ENCODE measurements around the gene SLC2A4RG. TPM values are rescaled to one million over a fixed set of nuclear protein-coding genes. Genes with fewer than 3 reads are reported as not detected.

The SLC2A4RG gene
- total RNA-seq, 1 donor from 2014 or later = 195 TPM

DNA sequence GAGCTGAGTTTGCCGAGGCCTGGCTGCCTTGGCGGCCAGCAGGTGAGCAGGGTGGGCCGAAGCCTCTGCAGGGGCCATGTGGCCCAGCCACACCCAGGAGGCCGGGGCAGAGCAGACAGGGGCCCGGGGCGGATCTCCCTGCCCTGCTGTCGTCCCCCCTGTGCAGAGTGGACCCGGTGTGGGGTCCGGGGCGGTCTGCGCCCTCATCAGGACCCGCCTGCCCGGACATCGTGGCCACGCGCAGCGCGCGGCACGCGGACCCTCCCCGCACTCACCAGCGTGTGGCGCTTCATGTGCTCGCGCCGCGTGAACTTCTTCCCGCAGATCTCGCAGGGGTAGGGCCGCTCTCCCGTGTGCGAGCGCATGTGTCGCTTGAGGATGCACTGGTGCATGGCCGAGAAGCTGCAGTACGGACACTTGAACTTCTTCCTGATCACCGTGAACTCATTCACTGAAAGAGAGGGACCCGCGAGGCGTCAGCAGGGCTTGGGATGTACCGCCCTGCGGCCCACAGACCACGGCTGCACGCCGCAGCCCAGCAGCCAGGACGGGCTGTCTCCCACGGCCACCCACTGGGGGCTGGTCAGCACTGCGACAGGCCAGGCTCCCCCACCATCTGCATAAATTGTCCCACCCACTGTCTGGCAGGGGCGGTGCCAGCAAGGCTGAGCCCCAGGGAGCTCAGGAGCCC, 13.0 kb downstream of the SLC2A4RG start:
- DNase-seq (ENCODE audit: low spot score) = no peak
- ATAC-seq = no peak

DNA sequence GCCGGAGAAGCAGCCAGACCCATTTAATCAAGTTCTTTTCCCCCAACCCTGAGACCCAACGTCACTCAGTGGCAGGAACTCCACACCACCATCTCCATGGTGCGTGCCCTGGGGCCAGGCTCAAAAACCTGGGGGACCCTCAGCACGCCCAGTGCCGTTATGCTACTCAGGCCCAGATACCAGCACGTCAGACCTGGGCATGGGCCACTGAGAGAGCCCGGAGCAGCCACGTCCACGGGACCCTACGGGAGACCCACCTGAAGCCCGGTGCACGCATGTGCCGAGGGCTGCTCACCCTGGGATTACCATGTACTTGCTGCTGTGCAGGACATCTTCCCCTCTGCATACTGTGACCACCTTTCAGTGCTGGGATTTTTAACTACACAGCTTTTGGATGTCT, 13.8 kb downstream of the SLC2A4RG start:
- no peak for DNase-seq (ENCODE audit: low spot score)

DNA sequence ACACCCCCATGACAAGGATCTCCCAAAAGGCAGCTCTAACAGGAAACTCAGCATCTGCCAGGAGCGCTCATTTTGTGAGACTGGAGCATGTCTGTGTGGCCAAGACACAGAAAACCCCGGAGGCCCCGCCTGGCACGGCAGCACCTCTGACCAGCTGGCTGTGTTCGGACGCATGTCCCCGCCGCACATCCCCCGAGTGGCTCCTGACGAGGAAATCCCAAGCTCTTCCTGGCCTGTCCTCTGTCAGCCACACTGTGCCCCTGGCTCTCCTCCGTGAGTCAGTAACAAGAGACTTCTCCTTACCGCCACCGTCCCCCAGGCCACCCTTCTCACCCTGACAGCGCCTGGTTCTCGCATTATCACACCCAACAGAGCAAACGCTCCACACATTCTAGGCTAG, 14.4 kb downstream of the SLC2A4RG start:
- no peak for ATAC-seq
- DNase-seq (ENCODE audit: low spot score) = no peak

More for the DNA sequence above, 13.8 kb downstream of the SLC2A4RG start:
- ATAC-seq = no peak

DNA sequence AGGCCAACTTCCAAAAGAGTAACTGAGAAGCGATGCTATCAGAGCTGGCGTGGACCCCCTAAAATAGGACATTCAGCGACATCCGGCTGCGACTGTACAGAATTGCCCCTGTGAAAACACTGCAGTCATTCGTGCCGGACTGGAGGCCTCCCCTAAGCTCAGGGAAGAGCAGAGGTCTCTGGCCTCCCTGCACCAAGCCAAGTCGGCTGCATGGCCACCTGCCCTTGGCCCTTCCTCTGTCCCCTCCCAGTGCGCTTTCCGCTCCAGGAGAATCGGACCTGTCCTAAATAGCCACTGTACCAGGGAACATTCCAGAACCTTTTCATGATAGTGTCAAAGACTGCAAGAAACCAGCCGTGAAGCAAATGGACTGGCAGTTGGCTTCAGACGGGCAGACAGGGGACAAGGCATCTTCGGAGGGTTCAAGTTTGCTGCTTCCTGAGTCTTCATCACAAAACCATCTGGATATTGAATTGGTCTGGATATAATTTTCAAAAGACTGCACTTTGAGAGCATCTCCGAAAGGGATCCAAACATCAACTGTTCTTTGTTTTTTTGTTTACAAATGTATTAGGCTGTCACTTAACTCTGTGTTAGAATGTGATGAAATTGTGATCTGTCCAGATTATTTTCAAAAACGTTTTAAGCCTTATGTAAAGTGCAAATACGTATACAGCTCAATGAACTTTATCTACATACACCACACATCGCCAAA, 16.5 kb downstream of the SLC2A4RG start:
- ATAC-seq (no peak), DNase-seq (ENCODE audit: low spot score) (no peak)

DNA sequence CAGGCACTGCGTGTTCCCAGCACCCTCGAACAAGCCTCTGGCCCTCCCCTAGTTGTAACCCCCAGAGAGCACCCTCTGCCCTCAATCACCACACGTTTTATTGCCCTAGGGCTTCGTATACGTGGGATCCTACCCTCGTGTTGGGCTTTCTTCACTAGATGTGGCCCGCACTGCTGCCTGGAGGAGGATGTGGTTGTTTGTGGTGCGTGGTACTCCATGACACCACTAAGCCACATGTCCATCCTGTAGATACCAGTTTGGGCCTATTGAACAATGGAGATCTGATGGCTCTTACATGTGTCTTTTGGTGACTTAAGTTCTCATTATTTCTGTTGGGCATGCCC, 17.0 kb downstream of the SLC2A4RG start:
- DNase-seq (ENCODE audit: low spot score) = no peak
- ATAC-seq = no peak

DNA sequence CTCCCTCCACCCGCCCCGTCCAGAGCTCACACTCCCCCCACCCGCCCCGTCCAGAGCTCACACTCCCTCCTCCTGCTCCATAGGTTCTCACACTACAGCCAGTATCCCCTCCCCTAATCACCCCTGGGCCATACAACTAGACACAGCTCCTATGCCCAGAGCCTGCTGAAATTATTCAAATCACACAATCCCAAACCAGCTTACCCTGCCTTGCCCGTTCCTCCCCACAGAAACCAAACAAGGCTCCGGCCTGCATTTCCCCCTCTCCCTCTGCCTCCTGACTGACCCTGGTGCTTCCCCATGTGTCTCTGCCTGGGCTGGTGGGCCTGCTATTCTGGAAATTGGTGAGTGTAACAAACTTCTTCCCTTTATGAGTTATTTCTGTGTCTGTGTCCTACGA, 18.6 kb downstream of the SLC2A4RG start:
- no peak for DNase-seq (ENCODE audit: low spot score)
- no peak for ATAC-seq

DNA sequence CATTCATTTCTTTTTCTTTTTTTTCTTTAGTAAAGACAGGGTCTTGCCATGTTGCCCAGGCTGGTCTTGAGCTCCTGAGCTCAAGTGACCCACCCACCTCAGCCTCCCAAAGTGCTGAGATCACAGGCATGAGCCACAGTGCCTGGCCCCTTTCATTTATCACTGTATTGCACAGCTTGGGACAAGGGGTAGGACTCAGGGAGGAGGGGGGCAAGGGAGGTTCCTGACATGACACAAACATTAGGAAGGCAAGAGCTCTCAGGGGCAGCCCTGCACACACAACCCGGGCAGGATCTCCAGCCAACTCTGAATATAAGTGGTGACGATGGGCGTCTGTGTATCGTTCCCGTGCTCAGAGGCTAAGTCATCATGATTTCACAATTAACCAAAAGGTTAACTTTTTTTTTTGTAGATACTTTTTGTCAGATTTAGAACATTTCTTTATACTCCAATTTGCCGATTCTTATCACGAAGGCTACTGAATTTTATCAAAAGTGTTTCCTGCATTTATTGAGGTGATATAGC, 19.9 kb downstream of the SLC2A4RG start:
- DNase-seq (ENCODE audit: low spot score) = no peak
- no peak for ATAC-seq

DNA sequence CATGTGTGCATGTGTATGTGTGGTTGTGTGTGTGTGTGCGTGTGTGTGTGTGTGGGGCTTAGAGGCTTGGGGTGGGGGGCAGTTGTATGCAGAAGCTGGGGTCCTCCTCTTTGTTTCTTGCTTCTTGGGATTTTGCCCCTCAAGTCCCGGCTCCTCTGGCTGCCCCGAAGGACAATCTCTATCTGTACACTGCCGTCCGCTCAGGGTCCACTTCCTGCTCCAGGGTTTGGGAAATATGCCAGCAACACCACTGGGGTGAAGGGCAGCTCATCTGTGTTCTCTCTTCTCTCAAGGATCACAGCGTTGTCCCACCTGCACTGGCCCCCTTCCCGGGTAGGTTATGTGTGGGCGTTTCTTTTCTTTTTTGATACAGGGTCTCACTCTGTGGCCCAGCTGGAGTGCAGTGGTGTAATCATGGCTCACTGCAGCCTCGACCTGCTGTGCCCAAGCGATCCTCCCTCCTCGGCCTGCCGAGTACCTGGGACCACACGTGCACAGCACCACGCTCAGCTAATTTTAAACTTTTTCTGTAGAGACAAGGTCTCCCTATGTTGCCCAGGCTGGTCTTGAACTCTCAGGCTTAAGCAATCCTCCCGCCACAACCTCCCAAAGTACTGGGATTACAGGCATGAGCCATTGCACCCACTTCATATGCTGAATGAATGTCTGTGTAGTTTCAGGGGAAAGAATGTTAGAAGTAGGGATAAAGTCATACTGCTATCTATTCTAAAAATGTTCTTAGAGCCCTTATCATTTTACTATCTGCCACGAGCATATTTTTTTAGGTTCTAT, 25.7 kb downstream of the SLC2A4RG start:
- DNase-seq (ENCODE audit: low spot score) (no peak), ATAC-seq (no peak)

DNA sequence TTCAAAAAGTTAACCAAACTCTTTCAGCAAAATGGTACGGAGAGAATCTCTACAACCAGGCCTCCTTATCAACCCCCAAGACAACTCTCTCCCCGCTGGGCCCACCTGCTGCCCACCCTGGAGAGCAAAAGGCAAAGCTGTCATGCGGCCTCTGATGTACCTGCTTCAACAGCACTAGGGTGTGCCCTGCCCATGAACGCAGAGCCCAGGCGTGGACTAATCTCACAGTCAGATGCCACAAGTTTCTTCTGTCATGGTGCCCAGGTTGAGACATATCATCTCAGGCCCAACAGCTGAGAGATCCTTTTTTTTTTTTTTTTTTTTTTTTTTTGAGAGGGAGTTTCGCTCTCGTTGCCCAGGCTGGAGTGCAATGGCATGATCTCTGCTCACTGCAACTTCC, 26.3 kb downstream of the SLC2A4RG start:
- ATAC-seq (no peak), DNase-seq (ENCODE audit: low spot score) (no peak)

DNA sequence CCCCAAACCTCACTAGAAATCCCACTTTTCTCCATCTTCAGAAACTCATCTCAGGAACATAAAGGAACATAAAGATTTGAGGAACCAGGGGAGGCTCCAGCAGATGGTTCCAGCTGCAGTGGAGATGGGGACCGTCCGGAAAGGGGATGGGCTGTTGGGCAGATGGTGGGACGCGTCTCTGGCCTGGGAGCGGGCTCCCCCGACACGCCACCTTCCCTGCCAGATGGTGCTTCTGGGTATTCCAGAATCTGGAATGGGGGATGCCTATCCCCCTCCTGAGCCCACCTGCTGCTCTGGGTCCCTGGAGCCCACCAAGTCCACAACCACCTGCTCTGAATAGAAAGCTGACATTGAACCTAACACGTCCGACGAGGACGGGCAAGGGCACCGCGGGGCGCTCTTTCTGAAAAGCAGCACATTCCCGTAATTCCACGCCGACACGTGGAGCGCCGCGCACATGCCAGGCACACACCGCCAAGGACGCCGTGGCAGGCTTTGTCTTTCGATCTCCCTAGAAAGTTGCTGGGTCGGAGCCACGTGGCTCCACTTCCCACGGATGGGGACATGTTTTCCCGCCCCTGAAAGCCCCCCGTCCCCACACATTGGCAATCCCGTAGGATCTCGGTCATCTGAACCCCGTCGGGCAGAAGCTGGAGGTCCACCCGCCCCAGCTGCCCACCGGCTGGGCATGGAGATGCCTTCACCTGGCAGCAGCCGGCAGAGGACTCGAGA, 27.3 kb downstream of the SLC2A4RG start:
- ATAC-seq = no peak
- no peak for DNase-seq (ENCODE audit: low spot score)

DNA sequence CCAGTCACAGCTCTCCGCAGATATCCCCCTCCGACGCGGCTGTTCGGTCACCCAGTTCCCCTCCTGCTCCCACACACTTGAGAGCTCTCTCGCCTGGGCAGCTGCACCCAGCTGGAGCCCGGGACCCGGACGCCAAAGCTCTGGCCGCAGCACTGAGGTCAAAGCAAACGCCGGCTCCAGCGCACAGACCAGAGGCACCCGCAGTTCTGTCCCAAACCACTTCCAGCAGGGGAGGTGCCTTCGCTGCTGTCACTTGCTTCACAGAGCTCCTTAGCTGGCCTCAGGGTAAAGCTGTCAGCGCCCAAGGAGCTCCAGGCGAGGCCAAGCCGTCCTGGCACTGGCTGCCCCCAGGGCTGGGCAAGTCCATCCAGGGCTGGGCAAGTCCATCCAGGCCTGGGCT, 27.9 kb downstream of the SLC2A4RG start:
- DNase-seq (ENCODE audit: low spot score) = no peak
- ATAC-seq = no peak

DNA sequence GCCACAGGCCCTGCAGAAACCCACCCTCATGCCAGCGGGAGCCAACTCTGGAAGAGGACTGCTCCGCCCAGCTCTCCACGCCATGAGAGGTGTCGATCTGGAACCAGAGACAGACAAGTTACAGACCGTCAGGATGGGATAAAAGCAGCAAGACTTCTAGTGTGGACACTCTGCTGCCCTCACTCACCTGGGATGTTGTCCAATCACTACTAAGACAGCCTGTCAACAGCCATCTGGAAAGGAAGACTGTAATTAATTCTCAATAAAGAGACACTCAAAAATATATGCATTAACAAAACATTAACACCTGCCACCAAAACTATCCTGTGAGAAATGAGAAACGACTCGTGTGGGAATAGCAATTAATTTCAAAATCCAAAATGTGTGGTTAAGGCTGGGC, 28.3 kb downstream of the SLC2A4RG start:
- DNase-seq (ENCODE audit: low spot score) = no peak
- ATAC-seq = no peak

DNA sequence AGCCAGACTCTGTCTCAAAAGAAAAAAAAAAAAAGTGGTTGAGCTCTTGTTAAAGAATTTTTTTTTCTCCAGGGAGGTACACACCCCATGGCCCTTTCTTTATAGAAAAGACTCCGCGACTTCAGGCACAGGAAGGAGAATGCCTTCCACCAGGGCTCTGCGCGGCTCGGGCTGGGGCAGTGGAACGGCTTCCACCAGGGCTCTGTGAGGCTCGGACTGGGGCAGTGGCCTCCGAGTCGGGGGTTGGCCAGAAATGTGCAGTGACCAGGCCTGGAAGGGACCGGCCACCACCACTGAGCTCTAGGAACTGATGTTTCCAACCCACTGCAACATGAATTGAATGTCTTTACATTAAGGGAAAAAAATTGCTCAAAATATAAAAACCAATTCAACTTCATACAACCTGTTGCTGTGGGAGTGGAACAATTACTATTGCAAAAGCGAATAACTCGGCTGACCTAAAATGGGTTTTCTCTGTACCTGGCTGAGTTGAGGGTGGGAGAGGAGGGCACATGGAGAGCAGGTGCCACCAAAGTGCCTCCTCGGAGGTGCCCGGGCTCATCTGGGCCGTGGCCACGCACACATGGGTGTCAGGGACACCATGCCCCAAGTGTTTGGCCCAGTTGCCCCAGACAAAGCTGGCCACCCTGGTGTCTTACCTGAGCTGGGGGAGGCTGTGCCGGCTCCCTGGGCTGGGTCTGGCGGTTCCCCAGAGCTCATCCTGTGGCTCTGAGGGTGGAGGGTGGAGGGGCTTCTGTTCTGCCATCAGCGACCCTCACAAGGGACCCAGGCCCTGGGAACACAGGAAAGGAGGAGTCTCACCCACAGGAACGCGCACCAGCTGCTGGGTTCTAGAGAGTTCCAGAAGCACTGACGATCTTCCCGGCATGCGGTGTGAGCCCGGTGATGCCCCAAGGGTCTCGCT, 29.3 kb downstream of the SLC2A4RG start:
- DNase-seq (ENCODE audit: low spot score) = no peak
- no peak for ATAC-seq

DNA sequence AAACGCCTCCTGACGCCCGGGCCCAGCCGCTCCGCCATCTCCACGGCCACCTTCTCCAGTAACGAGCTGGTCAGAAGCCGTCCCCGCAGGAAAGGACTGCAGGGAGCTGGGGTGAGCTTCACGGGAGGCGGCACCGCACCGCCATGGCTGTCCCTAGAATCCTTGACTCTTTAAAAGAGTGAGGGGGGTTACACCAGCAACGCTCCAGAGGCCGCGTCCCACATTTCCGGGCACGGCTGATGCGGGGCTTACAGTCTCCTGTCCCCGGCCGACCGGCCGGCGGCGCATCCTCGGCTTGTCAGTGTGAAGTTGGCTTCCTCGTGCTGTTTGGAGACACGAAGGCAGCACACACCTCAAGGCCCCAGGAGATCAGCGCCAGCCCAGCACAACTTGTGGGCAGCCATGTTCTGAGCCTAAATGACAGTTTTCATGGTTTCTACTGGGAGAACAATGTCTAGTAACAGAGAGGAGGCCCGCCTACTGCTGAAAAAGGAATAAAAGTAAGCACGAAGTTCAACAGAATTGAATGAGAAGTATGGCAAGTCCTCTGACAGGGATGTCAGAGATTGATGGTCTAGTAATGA, 30.4 kb downstream of the SLC2A4RG start:
- DNase-seq (ENCODE audit: low spot score) = no peak
- ATAC-seq = no peak

DNA sequence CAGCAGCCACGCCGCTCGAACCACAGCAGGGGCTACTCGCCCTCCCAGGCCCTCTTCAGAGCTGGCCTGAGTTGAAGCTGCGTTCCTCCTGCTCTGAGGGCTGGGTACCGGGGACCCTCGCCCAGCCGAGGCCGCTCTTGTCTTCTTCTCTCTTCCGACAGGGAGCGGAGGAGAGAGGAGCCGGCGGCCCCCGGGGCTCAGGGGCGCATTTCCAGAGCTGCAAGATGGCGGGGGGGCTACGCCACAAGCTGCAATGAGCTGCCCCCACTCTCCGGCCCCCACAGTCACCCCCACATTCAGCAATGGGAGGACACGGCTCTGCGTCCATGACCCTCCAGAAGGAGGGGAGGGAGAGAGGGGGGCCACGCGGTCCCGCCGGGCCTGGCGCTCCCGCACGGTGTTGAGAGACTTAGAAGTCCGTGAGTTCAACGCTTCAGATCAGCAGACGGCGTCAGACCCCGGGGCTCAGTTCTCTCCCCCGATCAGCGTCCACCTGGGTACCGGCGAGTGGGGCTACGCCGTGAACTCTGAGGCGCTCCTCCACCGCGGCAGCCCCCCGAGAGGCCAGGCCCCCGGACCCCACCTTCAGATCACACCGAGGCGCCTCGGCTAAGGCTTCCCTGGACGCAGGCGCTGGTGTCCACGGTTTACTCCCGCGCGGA, 31.6 kb downstream of the SLC2A4RG start:
- ATAC-seq (no peak), DNase-seq (ENCODE audit: low spot score) (no peak)

DNA sequence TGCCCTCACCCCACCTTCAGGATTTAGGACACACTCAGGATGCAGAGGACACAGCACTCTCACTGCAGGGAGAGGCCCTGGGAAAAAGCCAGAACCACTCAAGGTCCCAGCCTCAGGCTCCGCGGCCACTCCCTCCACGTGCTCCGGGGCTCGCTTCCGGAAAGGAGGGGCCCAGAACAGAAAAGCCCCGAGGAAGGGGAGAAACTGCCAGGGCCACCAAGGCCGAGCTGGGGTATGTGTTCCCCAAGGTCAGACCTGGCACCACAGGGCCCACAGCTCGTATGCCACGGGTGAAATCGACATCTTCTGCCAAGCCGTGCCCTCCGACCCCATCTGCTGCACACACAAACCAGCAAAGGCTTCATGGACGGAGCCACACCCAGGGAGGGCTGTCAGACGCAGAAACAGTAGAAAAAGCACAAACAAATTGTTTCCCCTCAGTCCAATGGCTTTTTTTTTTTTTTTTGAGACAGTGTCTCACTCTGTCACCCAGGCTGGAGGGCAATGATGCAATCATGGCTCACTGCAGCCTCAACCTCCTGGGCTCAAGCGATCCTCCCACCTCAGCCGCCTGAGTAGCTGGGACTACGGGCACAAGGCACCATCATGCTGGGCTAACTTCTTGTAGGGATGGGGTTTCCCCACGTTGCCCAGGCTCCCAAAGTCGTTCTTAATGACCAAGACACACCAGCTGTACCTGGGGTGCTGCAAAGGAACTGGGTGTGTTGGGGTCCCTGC, 33.4 kb downstream of the SLC2A4RG start:
- DNase-seq (ENCODE audit: low spot score) (no peak), ATAC-seq (peak; percentile 24)

DNA sequence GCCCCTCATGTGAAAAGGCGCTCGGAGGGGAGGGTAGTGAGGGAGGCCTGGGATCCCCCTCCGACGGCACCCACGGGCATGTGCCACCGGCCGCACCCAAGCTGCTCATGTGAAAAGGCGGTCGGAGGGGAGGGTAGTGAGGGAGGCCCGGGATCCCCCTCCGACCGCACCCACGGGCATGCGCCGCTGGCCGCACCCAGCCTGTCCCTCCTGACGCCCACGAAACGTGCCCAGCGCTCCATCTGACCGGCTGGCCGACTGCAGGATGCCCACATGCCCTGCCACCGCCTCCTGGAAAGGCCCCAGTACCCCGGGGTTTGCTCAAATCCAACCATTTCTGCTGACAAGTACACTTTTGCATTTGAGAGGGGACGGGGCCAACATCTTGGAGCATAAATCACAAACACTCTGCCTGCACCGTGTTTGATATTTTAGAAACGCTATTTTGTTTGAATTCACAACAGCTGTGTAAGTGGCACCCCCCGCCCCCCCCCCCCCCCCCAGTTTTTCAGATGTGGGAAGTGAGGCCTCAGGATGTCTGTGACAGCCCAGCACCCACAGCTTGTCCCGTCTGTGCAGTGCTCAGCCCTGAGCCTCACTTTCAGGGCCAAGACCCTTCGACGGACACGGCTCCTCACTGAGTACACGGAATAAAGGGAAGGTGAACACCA, 34.1 kb downstream of the SLC2A4RG start:
- DNase-seq (ENCODE audit: low spot score) (no peak), ATAC-seq (no peak)

DNA sequence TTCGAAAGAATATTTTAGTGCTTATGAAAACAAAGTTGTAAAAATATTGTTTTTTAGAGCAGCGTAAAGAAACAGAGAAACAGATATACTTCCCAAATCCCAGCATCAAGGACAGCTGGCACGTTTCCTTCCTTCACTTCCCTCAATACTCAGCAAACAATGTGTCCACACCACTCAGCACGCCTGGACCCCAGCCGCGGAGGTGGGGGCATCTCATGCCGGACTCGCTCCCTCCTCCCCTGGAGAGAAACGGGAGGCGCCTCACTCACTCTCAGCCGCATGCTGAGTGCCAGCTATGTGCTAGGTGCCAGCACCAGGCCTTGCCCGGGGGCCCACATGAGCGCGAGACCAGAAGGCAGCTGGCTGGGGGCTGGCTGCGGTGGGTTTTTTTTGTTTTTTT, 34.7 kb downstream of the SLC2A4RG start:
- no peak for ATAC-seq

More for the DNA sequence above, 34.7 kb downstream of the SLC2A4RG start:
- no peak for DNase-seq (ENCODE audit: low spot score)
